Measurements from ENCODE around the gene KNTC1.

DNA sequence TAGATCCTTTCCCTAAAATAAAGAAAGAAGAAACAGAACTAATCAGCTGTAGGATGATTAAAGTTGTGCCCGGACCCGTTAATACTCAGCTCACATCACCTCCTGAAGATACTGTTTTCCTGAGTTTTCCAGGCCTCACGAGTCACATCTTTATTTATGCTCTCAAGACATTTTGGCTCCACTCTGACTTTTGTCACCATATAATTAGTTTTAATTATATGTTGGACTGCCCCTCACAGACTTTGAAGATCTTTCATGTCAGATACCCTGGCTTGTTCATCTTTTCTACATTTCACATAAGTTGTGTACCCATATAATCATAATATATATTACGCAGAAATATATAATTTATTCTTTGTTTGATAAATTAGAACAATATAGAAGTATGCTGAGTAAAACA lies 88.7 kb downstream of the KNTC1 start:
- TF ChIP-seq EZH2 (IDR thresholded peaks at IDR 0.05; ENCODE audit: borderline replicate concordance, low read length) (no peak), CTCF (conservative IDR thresholded peaks at IDR 0.05 in 1 of 2, IDR thresholded peaks at IDR 0.05 in 1 of 2; ENCODE audit: extremely low read depth in 1 of 2, insufficient read depth in 1 of 2, low read depth in 1 of 2, low read length in 2 of 2) (no peak)
